IMR-90 (cell line): ENCODE results near the gene SPATA24.

ENCODE experiments used
- CHD1 ChIP-seq: IDR thresholded peaks from 2 replicates; pipeline ENCODE4 v1.6.1; 2012; ENCODE audit warnings: low read depth, low read length, improper control_type of control experiment
- CTCF ChIP-seq: conservative IDR thresholded peaks from 2 replicates; pipeline ENCODE4 v1.5.1; 2012; ENCODE audit warnings: mild to moderate bottlenecking, low read depth, low read length, improper control_type of control experiment
- NFE2L2 ChIP-seq: fragments of 150-350 bp; IDR thresholded peaks from 2 replicates; pipeline ENCODE4 v1.6.1; 2016; ENCODE audit warnings: low read depth, mild to moderate bottlenecking, low read length
- SMC3 ChIP-seq: fragments of 150-350 bp; IDR thresholded peaks from 2 replicates; pipeline ENCODE4 v1.6.1; 2016; ENCODE audit warnings: low read depth, mild to moderate bottlenecking, antibody characterized with exemption, low read length, moderate library complexity

- TF ChIP-seq CHD1 (no peak), NFE2L2 (no peak), SMC3 (no peak), CTCF (no peak)
Observed at GRCh38 chr5:139403418-139403786, 487 bp downstream of the SPATA24 start.
